GM12878 (cell line): Measurements from ENCODE around the gene SLX4IP. TPM values are rescaled to one million over a fixed set of nuclear protein-coding genes. Genes with fewer than 3 reads are reported as not detected.

ENCODE experiments used
- BRCA1 ChIP-seq: IDR thresholded peaks from 2 replicates; pipeline ENCODE4 v1.6.1; 2011; ENCODE audit warnings: low read depth, low read length, improper control_type of control experiment
- CHD2 ChIP-seq: IDR thresholded peaks from 2 replicates; pipeline ENCODE4 v1.6.1; 2011; ENCODE audit warnings: low read depth, low read length, improper control_type of control experiment, borderline replicate concordance
- E2F8 ChIP-seq: fragments of 450-650 bp; IDR thresholded peaks from 2 replicates; pipeline ENCODE4 v1.6.1; 2018; ENCODE audit warnings: mild to moderate bottlenecking, low read depth, moderate library complexity; ENCODE audit not compliant: partially characterized antibody
- ESRRA ChIP-seq: IDR thresholded peaks from 2 replicates; pipeline ENCODE4 v1.6.1; 2012; ENCODE audit warnings: mild to moderate bottlenecking, low read length, improper control_type of control experiment
- LARP7 ChIP-seq: fragments of 450-650 bp; IDR thresholded peaks from 2 replicates; pipeline ENCODE4 v1.6.1; 2017; ENCODE audit warnings: mild to moderate bottlenecking
- MXI1 ChIP-seq: fragments of 150-350 bp; IDR thresholded peaks from 2 replicates; pipeline ENCODE4 v1.6.1; 2011; ENCODE audit warnings: low read depth, mild to moderate bottlenecking, inconsistent platforms, low read length, improper control_type of control experiment
- NFYA ChIP-seq: IDR thresholded peaks from 2 replicates; pipeline ENCODE4 v1.6.1; 2011; ENCODE audit warnings: low read depth, mild to moderate bottlenecking, low read length, improper control_type of control experiment, borderline replicate concordance
- NR2C2 ChIP-seq: IDR thresholded peaks from 2 replicates; pipeline ENCODE4 v1.6.1; 2011; ENCODE audit warnings: borderline replicate concordance, low read depth; ENCODE audit not compliant: control insufficient read depth, insufficient read length
- POLR2A ChIP-seq: IDR thresholded peaks from 2 replicates; pipeline ENCODE4 v1.6.1; 2011; ENCODE audit warnings: low read depth, mild to moderate bottlenecking, low read length
- POLR2AphosphoS5 ChIP-seq: IDR thresholded peaks from 2 replicates; pipeline ENCODE4 v1.6.1; 2011; ENCODE audit warnings: mild to moderate bottlenecking, low read length, inconsistent platforms
- RAD51 ChIP-seq: fragments of 450-650 bp; IDR thresholded peaks from 2 replicates; pipeline ENCODE4 v1.6.1; 2016; ENCODE audit warnings: moderate library complexity, mild to moderate bottlenecking, inconsistent platforms
- REST ChIP-seq: IDR thresholded peaks from 2 replicates; pipeline ENCODE4 v1.6.1; 2012; ENCODE audit warnings: mild to moderate bottlenecking, low read depth, low read length
- SP1 ChIP-seq: IDR thresholded peaks from one replicate; pipeline ENCODE4 v1.6.1; 2011; ENCODE audit warnings: low read depth, low read length
- TBL1XR1 ChIP-seq: IDR thresholded peaks from 2 replicates; pipeline ENCODE4 v1.6.1; 2012; ENCODE audit warnings: low read depth, low read length, improper control_type of control experiment
- ZNF24 ChIP-seq: fragments of 450-650 bp; IDR thresholded peaks from 2 replicates; pipeline ENCODE4 v1.6.1; 2017; ENCODE audit warnings: antibody characterized with exemption, mild to moderate bottlenecking
- polyA plus RNA-seq, 11 experiments: library from polyadenylated mRNA; depleted of rRNA in 4 of 11; unstranded in 6 of 11; stranded (reverse) in 5 of 11; fragments of >200 nt; fragmentation: Nextera tagmentation in 4 of 11; fragmentation: Illumina TruSeq in 1 of 11; extraction: Ambion mirVana in 4 of 11; extraction: Trizol in 1 of 11; gene quantifications; 1 replicate in 1 of 11; 2 replicates in 10 of 11; pipeline versions ENCODE4 v1.2.1 to v1.2.3, GENCODE V29; 2011 to 2016; ENCODE audit warnings: inconsistent platforms in 2 of 11, missing spikeins in 2 of 11, low read depth in 1 of 11
- total RNA-seq, 4 experiments: library from RNA; depleted of rRNA in 3 of 4; stranded (reverse); fragments of >200 nt in 3 of 4; fragmentation: Illumina TruSeq in 1 of 4; extraction: Trizol in 1 of 4; gene quantifications; 2 replicates each; pipeline versions ENCODE4 v1.2.1 to v1.2.3, GENCODE V29; 2013 to 2021
- TF ChIP-seq, protein P1 (sequence below): fragments of 450-650 bp; IDR thresholded peaks from 2 replicates; pipeline ENCODE4 v1.6.1; 2017; ENCODE audit warnings: mild to moderate bottlenecking, low read depth, inconsistent platforms; ENCODE audit not compliant: poor library complexity, severe bottlenecking
- TF ChIP-seq, protein P2 (sequence below): fragments of 150-350 bp; IDR thresholded peaks from 2 replicates; pipeline ENCODE4 v1.6.1; 2016; ENCODE audit warnings: low read depth, low read length

SLX4IP gene
- total and polyA plus RNA-seq, 10 of the 15 experiments (the other 5 are each of a cell fraction or from before 2014, with no cell fraction given), result 2.2 to 11.0 (median 6.3) TPM

DNA sequence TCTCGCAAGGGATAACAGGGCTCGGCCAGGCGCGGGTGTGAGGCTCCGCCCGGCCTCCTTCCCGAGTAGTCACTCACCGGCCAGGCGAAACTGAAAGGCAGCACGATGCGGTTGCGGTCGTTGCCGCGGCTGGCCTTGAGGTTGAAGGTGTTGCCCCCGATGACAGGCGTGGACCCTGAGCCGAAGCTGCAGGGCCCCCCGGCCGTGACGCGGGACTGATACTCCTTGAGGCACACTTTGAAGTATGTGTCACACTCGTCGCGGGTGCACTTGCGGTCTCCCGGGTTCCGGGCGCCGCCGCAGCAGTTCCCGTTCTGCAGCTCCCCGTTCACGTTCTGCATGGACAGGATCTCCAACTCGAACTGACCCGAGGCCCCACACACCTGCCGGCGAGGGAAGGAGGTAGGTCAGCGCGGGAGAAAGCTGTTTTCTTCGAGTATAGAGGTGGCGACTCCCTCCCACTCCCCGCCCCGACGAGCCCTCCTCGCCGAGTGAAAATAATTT lies 237.6 kb downstream of the SLX4IP start (continued):
- TF ChIP-seq E2F8, result no peak
- no peak for TF ChIP-seq NFYA
- no peak for TF ChIP-seq ESRRA
- TF ChIP-seq ZNF24, result no peak
- peak; percentile 45 for TF ChIP-seq SP1
- TF ChIP-seq, protein P1, sequence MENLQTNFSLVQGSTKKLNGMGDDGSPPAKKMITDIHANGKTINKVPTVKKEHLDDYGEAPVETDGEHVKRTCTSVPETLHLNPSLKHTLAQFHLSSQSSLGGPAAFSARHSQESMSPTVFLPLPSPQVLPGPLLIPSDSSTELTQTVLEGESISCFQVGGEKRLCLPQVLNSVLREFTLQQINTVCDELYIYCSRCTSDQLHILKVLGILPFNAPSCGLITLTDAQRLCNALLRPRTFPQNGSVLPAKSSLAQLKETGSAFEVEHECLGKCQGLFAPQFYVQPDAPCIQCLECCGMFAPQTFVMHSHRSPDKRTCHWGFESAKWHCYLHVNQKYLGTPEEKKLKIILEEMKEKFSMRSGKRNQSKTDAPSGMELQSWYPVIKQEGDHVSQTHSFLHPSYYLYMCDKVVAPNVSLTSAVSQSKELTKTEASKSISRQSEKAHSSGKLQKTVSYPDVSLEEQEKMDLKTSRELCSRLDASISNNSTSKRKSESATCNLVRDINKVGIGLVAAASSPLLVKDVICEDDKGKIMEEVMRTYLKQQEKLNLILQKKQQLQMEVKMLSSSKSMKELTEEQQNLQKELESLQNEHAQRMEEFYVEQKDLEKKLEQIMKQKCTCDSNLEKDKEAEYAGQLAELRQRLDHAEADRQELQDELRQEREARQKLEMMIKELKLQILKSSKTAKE, result no peak
- TF ChIP-seq TBL1XR1, result peak; percentile 40; the same call in 1 of the 2 replicates
- TF ChIP-seq CHD2, result no peak
- TF ChIP-seq RAD51, result no peak
- no peak for TF ChIP-seq LARP7
- TF ChIP-seq MXI1, result no peak
- no peak for TF ChIP-seq POLR2AphosphoS5
- TF ChIP-seq, protein P2, sequence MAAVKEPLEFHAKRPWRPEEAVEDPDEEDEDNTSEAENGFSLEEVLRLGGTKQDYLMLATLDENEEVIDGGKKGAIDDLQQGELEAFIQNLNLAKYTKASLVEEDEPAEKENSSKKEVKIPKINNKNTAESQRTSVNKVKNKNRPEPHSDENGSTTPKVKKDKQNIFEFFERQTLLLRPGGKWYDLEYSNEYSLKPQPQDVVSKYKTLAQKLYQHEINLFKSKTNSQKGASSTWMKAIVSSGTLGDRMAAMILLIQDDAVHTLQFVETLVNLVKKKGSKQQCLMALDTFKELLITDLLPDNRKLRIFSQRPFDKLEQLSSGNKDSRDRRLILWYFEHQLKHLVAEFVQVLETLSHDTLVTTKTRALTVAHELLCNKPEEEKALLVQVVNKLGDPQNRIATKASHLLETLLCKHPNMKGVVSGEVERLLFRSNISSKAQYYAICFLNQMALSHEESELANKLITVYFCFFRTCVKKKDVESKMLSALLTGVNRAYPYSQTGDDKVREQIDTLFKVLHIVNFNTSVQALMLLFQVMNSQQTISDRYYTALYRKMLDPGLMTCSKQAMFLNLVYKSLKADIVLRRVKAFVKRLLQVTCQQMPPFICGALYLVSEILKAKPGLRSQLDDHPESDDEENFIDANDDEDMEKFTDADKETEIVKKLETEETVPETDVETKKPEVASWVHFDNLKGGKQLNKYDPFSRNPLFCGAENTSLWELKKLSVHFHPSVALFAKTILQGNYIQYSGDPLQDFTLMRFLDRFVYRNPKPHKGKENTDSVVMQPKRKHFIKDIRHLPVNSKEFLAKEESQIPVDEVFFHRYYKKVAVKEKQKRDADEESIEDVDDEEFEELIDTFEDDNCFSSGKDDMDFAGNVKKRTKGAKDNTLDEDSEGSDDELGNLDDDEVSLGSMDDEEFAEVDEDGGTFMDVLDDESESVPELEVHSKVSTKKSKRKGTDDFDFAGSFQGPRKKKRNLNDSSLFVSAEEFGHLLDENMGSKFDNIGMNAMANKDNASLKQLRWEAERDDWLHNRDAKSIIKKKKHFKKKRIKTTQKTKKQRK, result no peak
- no peak for TF ChIP-seq BRCA1
- TF ChIP-seq POLR2A, result no peak; the same call in 1 of the 2 replicates
- no peak for TF ChIP-seq NR2C2
- no peak for TF ChIP-seq REST
